Eye (tissue), 1 donor: ENCODE measurements around the gene ZNF474.
A peak's percentile ranks its signal among the peaks of the same experiment; 100 is the strongest.
"Not testable (repeated sequence)": the region's sequence is repeated elsewhere in the genome, so short reads cannot be mapped to it uniquely, and the experiment has no call there.

ENCODE experiments used
- DNase-seq: peaks from one replicate; pipeline ENCODE4 v3.0.0-alpha.2; 2015

Gene ZNF474

DNA sequence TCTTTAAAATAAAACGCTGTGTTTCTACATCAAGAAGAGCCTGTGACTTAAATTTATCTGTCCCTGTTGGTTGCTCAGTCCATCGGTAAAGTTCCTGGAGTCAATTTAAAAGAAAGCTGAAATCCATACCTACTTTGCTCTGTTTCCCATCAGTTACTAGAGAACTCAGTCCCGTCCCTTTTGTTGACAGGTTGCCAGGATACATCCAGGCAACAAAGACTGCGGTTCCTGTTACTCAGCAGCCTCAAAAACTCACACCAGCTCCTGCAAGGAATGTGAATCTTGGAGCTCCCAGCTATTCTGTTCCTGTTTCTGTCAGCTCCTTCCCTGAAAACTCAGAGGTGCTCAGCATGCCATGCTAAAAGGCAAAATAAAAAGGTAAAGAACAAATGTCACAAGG, at the start of gene ZNF474:
Gene ZNF474, plus strand, starts transcription at position 241 of the 400 bp plus-strand sequence. CDS start 22,445 bp downstream, outside the sequence.
- peak; percentile 91 for DNase-seq

DNA sequence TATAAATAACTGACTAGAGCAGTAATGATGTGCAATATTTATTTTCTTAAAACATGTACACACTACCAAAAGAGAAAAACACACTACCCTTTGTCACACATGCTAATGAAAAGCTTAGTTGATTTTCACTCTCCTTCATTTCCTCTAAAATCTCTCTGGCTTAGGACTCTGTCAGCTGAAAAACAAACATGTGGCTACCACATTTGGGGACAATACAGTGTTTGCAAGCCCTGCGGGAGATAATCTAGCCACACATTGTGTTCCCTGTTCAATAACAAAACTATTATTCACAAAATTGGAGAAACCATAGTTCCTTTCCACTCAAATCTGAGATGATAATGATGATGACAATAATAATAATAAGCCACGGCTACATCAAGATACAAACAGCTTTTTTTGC, 47.8 kb upstream of the ZNF474 start:
- peak; percentile 25 for DNase-seq

DNA sequence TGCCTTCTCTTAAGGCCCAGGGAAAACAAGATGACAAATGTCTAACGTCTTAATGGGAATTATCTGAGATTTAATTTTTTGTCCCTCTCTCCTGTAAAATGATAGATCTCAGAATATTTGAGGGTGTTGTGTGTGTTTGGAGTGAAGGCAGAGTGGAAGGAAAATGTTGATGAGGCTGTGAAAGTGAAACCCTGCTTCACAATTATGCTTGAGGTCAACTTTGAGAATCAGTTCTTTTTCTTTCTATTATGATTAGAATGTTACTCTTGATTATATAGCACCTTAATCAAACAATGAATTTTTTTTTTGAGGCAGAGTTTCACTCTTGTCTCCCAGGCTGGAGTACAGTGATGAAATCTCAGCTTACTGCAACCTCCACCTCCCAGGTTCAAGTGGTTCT, 45.8 kb upstream of the ZNF474 start:
- DNase-seq, result no peak

DNA sequence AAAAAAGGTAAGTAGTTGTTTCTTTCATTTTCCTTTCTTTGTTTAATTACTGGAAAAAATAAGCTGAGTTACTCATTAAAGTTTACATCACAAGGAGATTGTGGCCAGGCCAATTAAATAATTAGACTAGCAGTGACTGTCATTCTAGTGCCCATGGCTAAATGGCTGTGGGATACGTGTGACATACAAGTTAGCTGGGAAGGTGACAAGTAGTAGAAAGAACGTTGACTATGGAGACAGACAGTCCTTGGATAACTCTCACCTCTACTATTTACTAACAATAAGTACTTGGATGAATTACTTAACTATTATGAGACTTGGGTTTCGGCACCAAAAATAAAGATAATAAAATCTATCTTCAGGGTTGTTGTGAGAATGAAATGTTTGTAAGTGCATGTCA, 44.3 kb upstream of the ZNF474 start:
- no peak for DNase-seq

DNA sequence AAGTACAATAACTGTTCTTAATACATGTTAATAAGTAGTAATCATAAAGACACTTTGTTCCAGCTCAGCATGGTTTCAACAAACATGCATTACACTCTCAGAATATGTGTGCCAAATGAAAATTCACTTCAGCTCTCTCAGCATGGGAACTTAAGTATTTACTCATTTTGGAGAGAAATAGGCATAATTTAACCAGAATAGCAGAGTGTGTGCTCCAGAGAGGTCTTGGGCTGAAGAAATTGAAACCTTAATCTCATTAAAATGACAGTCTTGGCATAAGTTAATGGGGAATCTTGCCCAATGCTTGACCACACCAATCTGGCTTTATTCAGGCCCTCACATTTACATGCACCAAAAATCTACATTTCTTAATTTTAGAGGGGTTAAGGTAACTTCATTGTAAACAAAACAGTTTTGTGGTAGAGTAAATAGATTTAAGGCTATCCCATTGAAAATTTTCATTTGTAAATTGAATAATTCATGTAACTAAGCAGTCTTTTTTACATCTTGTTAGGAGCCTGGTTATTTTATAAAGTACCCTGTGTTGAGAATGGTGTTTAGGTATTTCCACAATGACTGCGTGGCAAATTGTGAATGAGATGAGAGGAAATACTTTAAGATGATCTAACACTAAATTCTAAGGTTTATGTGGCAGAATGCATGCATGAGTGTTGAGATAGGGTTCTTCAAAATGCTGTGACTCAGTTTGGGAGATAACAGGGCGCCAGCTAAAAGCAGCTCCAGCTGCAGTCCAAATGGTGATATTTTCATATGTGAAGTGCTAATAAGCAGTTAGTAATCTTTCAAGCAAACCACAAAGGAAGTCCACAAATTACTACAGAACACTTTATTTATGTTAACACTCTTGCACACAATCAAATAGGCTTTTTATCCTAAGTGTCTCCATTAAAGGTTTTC, 40.0 kb upstream of the ZNF474 start:
- DNase-seq, result no peak

DNA sequence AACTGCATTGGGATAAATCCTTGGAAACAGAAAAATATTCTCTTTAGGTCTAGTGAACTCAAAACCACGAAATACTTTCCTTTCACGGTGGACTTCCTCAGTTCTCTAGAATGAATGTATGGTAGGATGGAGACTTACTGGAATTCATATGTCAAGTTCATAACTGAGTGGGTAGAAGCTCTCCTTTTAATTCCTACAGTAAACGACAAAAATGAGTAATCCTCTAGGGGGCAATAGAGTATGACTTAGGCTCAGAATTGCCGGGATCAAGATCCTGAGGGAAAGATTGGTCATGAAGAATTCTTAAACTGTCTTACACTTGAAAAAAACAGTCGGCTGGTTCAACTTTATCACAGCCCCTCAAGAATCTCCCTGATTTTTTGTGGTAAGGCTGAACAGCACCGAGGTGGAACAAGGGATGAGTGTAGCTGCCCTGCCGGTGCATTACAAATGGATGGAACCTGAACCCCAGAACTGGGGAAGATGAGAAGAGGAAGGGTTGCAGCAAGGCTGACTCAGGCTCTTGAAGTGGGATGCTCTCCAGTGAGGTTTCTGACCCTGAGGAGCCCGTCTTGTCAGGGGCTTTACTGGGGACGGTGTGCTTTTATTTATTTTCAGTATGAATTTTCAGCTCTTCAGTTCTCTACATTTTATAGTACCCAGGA, 37.3 kb upstream of the ZNF474 start:
- DNase-seq, result peak; percentile 29

DNA sequence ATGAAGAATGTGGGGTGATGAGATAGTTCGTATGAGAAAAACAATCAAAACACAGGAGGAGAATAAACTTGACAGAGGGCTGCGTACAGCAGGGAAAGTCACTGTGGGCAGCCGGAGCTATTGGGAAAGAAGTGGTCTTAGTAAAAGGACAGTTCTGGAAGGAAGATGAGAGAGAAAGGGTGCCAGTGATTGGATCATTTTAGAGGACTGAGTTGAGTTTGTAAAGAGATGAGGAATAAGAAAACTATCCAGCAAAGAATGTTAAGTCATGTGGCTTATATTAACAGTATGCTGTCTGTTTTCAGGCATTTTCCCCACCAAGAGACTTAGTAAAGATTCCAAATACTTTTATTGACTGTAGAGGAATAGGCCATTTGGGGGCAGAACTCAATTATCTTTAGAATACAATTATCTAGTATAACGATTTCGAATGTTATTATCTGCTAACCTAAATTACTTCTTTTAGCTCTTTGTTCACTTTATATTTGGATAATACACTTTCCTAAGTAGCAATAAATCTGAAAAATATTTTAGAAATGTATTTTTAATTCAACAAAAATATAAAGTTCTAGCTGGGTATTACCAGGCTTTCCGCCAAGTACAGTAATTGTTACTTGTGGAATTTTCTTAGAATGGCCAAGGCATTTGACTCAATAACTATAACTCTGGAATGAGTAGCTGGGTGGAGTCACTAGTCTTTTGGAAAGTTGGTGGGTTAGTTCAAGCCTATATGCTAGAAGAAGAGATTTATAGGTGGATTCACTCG, 35.7 kb upstream of the ZNF474 start:
- peak; percentile 44 for DNase-seq

DNA sequence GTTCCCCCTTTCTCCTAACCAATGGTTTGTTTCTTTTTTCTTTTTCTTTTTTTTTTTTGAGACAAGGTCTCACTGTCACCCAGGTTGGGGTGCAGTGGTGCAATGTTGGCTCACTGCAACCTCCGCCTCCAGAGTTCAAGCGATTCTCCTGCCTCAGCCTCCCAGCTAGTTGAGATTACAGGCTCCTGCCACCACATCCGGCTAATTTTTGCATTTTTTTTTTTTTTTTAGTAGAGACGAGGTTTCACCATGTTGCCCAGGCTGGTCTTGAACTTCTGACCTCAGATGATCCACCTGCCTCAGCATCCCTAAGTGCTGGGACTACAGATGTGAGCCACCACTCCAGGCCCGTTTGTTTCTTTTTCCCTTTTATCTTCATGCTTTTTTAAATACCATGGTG, 35.1 kb upstream of the ZNF474 start:
- DNase-seq, result not testable (repeated sequence)

DNA sequence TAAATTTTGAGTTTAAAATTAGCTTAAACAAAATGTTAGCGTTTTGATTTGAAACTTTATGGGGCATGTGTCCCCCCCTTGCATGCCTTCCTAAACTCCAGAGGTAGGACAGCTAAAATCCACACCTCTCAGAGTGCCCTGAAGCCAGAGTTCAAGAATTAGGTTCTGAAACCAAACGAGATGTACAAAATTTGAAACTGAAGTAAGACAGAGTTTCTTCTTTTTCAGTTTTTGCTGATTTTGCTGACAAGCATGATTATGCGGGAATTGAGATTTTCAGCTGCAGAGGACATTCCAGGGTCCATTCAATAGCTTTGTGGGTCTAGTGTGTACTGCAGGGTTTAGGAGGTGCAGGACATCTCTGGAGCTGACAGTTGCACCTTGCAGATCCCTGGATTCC, 34.2 kb upstream of the ZNF474 start:
- DNase-seq, result no peak

DNA sequence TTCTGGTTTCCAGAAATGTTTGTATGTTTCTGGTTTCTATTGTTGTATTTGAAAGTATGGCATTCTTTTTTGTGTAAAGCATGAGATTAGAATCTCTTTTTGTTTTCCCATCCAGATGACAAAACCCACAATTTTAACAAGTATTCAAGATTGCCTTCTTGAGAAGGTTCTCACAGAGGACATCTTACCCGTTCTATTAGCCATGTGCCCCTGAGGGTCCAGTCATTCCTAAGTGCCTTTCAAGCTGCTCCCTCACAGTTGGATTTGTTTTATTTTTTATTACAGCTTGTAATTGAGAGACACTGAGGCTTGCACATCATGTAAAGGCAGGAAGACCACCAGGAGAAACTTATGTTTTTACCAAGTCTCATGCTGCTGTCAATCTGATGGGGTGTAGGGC, 32.0 kb upstream of the ZNF474 start:
- DNase-seq, result no peak

DNA sequence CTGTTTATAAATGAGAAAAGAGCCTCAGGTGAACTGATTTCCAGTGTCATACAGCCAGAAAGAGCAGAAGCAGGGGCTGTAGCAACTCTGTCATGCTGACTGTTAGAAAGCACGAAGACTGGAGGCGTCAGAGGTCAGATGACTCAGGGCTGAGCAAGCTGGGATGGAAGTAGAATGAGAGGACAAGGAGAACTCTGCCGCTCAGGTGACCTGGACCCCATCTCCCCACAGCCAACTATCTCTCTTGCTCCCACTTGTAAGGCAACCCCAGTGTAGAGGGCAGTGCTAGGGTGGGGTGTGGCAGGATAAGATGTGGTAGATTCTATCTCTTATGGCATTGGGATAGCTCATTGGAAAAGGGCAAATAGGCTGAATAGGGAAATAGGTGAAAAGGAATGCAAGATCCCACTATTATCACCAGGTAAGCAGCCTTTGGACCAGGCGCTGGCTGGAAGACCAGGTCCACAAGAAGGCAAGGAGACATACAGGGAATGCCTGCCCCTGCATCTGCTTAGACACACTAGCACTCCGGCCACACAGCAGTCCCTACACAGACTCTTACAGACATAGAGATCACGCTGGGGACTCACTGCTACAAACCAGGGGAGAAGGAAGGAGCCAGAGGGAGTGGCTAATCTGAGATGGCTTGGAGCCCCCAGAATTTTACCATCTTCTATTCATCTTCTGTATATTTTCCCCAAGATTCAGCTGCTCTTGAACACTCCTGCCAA, 30.1 kb upstream of the ZNF474 start:
- no peak for DNase-seq

DNA sequence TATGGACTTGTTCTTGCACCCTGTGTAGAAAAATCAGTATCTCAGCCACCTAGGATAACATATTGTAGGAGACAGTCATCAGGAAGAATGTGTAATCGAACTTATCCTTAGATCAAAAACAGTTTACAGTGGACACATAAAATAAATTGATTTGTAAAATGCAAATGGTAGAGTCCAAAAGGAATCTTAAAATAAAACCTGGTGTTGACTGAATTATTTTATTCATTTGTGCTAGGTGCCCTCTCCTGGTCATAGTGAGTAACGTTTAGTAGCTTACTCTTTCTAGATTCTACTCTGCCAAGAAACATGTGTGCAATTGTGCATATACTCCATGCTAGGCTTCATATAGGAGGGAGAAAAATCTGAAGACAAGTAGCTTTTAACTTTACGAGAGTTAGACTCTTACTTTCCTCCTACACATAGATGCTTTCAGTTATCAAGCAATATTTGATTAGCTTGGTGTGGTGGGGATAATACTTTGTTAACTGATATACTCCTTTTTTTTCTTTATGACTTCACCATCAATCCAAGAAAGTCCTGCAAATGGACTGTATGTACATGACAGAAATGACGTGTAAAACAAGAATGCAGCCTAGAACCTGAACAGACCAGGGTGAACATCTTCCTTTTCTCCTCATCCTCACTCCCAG, 27.6 kb upstream of the ZNF474 start:
- DNase-seq, result peak; percentile 69

DNA sequence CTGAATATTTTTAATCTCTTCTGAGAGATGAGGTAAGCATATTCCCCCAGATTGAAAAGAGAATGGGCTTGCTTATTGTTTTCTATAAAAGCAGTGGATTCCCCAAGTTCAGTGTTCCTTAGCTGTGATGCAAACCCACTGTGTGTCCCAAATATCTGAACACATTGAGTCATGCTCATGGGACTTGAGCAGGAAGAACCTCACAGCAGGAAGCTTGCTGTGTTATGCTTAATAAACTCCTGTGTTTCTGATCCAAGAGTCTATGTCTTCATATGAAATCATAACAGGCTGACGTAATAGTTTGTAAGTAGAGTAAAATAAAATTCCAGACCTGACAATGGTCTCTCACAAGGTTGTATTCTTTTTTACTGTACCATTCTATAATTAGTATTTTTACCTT, 26.5 kb upstream of the ZNF474 start:
- DNase-seq, result no peak

DNA sequence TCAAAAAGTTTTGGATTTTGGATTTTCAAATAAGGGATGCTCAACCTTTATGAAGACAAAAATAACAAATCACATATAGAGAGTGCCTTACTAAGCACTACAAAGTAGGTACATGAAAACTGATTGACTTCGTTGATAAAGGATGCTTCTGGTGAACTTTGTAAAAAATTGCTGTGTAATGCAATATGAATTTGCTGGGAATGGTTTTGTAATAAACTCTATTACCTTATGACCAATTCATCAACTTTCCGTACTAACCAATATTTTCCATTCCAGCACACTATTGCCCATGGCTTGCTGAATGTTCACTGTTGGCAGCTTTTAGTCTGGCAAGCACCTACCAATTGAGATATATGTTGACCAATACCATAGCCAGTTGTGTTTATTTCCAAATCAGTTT, 23.4 kb upstream of the ZNF474 start:
- DNase-seq, result no peak

DNA sequence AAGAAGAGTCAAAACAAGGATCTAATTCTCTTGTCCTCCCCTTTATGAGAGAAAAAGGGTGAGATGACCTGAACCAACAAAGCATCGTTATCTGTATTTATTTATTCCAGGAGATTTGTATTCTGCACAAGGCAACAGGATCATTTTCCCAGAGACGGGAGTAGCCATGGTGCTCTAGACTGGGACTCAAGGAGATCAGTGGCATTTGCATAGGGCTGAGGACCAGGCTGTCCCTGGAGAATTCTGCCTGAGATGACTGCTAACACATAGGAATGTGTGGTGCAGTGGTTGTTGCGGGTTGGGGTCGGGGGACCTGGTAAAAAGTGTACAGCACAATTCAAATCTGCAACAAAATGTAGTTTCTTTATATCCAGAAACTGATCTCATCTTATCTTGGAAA, 22.3 kb upstream of the ZNF474 start:
- DNase-seq, result no peak

DNA sequence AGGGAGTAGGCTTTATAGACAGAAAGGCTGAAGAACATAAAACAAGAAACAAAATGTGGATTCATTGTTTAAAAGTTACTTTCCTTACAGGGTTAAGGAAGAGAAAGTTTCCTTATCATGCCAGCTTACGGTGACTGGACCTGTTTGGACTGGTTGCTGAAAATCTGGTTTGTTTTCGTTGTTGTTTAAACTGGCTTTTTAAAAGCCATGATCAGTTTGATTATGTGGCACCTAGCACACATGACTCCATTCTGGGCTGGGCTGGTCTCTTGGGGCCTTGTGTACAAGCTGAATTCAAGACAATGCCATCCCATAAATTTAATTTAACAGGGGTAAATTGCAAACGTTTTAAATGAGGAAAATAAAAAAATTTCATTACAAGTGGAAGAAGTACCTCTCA, 18.4 kb upstream of the ZNF474 start:
- DNase-seq, result no peak

DNA sequence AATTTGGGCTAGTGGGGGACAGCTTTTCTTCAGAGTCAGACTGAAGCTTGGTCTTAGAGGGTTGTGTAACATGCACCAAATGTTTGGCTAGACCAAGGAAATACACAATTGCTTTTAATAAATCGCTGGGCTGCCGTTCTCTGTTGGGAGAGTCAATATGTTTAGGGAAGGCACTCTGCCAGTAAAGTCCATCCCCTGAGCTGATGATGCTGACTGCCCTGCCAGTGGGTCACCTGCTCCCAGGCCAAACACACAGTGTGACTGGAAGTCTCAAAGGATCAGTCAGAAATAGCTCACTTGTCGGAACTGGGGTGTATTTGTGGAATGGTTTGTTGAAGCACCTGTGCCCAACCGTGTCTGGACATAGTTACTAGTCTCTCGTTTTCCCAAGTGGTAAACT, 17.9 kb upstream of the ZNF474 start:
- DNase-seq, result no peak

DNA sequence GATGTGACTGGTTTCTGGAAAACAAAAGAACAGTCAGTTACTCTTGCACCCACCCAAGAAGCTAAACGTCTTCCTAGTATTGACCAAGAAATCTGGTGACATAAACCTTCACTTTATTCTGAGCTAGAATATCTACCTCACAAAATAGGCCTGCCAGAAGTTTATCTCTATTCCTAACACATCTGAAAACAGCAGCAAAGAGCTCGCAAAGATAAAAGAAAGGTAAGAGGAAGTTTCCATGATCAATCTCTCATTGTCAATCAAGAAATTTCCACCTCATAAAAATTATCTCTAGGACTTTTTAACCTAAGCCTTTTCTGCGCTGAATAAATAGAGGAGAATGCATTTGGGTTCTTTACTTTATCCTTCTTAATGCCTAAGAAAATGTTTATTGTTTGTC, 17.3 kb upstream of the ZNF474 start:
- DNase-seq, result no peak

DNA sequence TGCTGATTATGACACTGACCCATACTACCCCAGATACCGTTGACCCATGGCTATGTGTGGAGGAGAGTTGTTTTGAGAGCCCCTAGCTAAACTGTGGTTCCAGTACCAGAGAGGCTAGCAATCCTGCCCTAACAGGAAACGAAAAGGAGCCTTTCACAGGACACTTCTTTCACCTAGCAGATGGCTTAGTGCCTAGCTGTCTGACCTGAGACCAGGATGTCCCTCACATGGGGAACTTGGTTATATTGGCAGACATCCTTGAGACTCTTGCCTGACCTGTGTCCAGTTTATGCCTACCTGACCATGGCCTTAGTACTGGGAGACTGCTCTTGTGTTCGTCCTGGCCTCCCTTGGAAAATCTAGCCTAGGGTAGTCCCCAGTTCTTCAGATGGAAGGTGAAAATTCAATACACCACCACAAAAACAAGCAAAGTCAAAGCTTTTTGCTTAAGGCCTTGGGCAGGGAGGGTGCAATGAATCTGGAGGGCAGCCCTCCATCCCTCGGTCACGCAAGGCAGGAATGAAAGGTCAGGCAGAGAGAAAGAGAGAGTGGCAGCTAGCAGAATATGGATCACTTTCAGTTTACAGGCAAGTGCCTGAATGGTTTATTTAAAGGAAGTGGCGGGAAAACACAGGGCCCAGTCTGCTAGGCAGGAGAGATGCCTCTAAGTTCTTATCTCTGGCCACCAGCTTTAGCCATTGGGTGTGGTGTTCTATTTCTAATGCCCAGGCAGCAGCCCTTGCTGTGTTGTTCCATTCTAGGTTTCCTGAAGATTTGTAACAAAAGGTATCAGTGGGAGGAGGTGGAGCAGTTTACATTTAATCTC, 16.4 kb upstream of the ZNF474 start:
- no peak for DNase-seq

DNA sequence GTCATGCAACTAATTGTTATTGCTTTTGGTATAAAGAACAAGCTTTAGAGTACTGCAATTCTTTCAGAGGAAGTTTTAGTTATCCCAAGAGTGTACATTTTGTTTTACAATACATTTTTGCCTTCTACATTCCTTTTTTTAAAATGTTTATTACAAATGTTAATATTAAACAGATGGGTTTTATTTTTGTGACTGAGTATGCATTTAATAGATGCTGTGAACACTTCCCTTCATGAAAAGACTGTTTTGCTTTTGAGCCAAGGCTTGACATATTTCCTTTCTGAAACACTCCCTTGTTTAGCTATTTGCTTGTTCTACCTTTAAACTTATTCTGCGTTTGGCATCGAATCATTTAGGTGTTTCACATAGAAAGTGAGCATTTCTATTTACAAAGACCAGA, 14.8 kb upstream of the ZNF474 start:
- no peak for DNase-seq

DNA sequence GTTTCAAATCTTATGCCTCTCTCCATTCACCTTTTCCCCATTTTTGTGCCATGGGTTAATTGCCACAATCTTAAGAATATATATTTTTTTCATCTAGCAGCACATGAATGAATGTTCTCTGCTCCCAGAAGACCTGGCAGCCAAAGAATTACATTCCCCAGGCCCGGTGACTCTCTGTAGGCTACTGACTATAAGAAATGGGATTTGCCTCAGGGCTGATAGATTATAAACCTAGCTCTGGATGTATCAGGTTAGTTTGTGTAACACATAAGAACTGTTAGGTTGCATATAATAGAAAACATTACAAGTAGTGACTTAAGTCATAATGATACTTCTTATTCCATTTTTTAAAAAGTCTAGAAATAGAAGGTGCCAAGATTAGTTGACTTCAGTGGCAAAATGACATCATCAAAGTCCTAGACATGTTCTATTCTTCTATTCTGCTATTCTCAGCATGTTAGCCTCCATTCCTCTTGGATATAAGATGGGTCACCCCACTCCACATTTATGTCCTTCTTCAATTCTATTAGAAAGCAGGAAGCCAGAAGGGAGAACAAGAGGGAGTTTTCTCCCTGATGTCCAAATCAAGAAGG, 10.9 kb upstream of the ZNF474 start:
- no peak for DNase-seq
